HUES6 (cell line): ENCODE measurements around the gene CSNK2A3.

Experiments
- H3K27ac ChIP-seq: 2 replicates; pipeline ENCODE4 v1.7.0; 2013; ENCODE audit warnings: low read depth, mild to moderate bottlenecking, low read length, inconsistent platforms
- H3K27me3 ChIP-seq: 2 replicates; pipeline ENCODE4 v1.6.1; 2013; ENCODE audit warnings: low read length; ENCODE audit not compliant: control insufficient read depth, insufficient read depth
- H3K36me3 ChIP-seq: 2 replicates; pipeline ENCODE4 v1.6.1; 2013; ENCODE audit warnings: low read length; ENCODE audit not compliant: control insufficient read depth, insufficient read depth
- H3K4me1 ChIP-seq: 2 replicates; pipeline ENCODE4 v1.6.1; 2013; ENCODE audit warnings: low read length; ENCODE audit not compliant: control insufficient read depth, insufficient read depth
- H3K4me3 ChIP-seq: 2 replicates; pipeline ENCODE4 v1.5.1; 2013; ENCODE audit warnings: low read depth, low read length
- H3K9ac ChIP-seq: one replicate; pipeline ENCODE4 v1.6.1; 2013; ENCODE audit warnings: mild to moderate bottlenecking, low read length
- H3K9me3 ChIP-seq: 2 replicates; pipeline ENCODE4 v1.6.1; 2013; ENCODE audit warnings: low read depth, low read length; ENCODE audit not compliant: control insufficient read depth, insufficient read depth

CSNK2A3 gene

GRCh38 chr11:11312738-11313137 is 40.3 kb downstream of the CSNK2A3 start:
- H3K4me3 ChIP-seq, result no peak overlapping the region
- no peaks in the 10 kb centered on the region for H3K36me3 ChIP-seq
- H3K27ac ChIP-seq, result no peak overlapping the region
- H3K27me3 ChIP-seq, result no peaks in the 10 kb centered on the region
- H3K9ac ChIP-seq, result no peak overlapping the region
- no peaks in the 10 kb centered on the region for H3K4me1 ChIP-seq
- H3K9me3 ChIP-seq, result no peaks in the 10 kb centered on the region

- Histone ChIP-seq H3K4me1 (no peaks in the 10 kb centered on the region), H3K36me3 (no peaks in the 10 kb centered on the region), H3K27me3 (no peaks in the 10 kb centered on the region), H3K9me3 (no peaks in the 10 kb centered on the region), H3K9ac (no peak overlapping the region), H3K27ac (no peak overlapping the region), H3K4me3 (no peak overlapping the region)
These were observed 41.9 kb downstream of the CSNK2A3 start for GRCh38 chr11:11311169-11311568.

- H3K36me3 ChIP-seq, result no peaks in the 10 kb centered on the region
- H3K4me1 ChIP-seq, result no peaks in the 10 kb centered on the region
- H3K9ac ChIP-seq, result no peak overlapping the region
- no peaks in the 10 kb centered on the region for H3K9me3 ChIP-seq
- H3K27ac ChIP-seq, result no peak overlapping the region
- no peaks in the 10 kb centered on the region for H3K27me3 ChIP-seq
- H3K4me3 ChIP-seq, result no peak overlapping the region
These were observed 43.1 kb downstream of the CSNK2A3 start for GRCh38 chr11:11309906-11310305.

GRCh38 chr11:11308249-11308648 is 44.8 kb downstream of the CSNK2A3 start:
- no peak overlapping the region for H3K9ac ChIP-seq
- no peak overlapping the region for H3K4me3 ChIP-seq
- no peak overlapping the region for H3K27ac ChIP-seq
- no peaks in the 10 kb centered on the region for H3K36me3 ChIP-seq
- H3K27me3 ChIP-seq, result no peaks in the 10 kb centered on the region
- no peaks in the 10 kb centered on the region for H3K4me1 ChIP-seq
- H3K9me3 ChIP-seq, result no peaks in the 10 kb centered on the region

- Histone ChIP-seq H3K27me3 (no peaks in the 10 kb centered on the region), H3K27ac (no peak overlapping the region), H3K4me3 (no peak overlapping the region), H3K4me1 (no peaks in the 10 kb centered on the region), H3K9ac (no peak overlapping the region), H3K9me3 (no peaks in the 10 kb centered on the region), H3K36me3 (no peaks in the 10 kb centered on the region)
These were observed 46.2 kb downstream of the CSNK2A3 start for GRCh38 chr11:11306855-11307254.

GRCh38 chr11:11304550-11304949 is 48.5 kb downstream of the CSNK2A3 start:
- H3K27me3 ChIP-seq, result no peaks in the 10 kb centered on the region
- H3K9ac ChIP-seq, result no peak overlapping the region
- no peaks in the 10 kb centered on the region for H3K4me1 ChIP-seq
- H3K9me3 ChIP-seq, result no peaks in the 10 kb centered on the region
- H3K36me3 ChIP-seq, result no peaks in the 10 kb centered on the region
- no peak overlapping the region for H3K4me3 ChIP-seq
- H3K27ac ChIP-seq, result no peak overlapping the region

- Histone ChIP-seq H3K4me1 (peaks cover 4% of the 10 kb centered on the region; the same call in 1 of the 2 replicates), H3K36me3 (no peaks in the 10 kb centered on the region), H3K9me3 (no peaks in the 10 kb centered on the region), H3K27me3 (no peaks in the 10 kb centered on the region), H3K9ac (no peak overlapping the region), H3K27ac (no peak overlapping the region), H3K4me3 (no peak overlapping the region)
These were observed 50.5 kb downstream of the CSNK2A3 start for GRCh38 chr11:11302565-11302964.
